Thyroid gland (tissue), 4 donors: Measurements from ENCODE around the gene SLC23A2. TPM values are rescaled to one million over a fixed set of nuclear protein-coding genes. Genes with fewer than 3 reads are reported as not detected.
A peak's percentile ranks its signal among the peaks of the same experiment; 100 is the strongest.

ENCODE experiments used
- DNase-seq, 2 donors: peaks; one replicate each; pipeline ENCODE4 v3.0.0-alpha.2; 2019
- H3K27ac ChIP-seq, 3 donors: fragments of 200-600 bp; sonication (generic); 1 replicate in 2 of 3; 2 replicates in 1 of 3; pipeline ENCODE4 v1.5.1; 2016 to 2019; ENCODE audit warnings: mild to moderate bottlenecking in 1 of 3, moderate library complexity in 1 of 3
- H3K27me3 ChIP-seq: fragments of 200-600 bp; sonication (generic); one replicate; pipeline ENCODE4 v1.5.1; 2019
- H3K36me3 ChIP-seq, 2 donors: fragments of 200-600 bp; sonication (generic); one replicate each; pipeline ENCODE4 v1.5.1; 2016 to 2019
- H3K4me1 ChIP-seq, 2 donors: fragments of 200-600 bp; sonication (generic); one replicate each; pipeline ENCODE4 v1.5.1; 2017 to 2019
- H3K4me3 ChIP-seq, 3 donors: fragments of 200-600 bp; sonication (generic); replicated peaks in 1 of 3; 1 replicate in 2 of 3; 2 replicates in 1 of 3; pipeline ENCODE4 v1.5.1; 2016; ENCODE audit warnings: mild to moderate bottlenecking in 1 of 3
- H3K9me3 ChIP-seq: fragments of 200-600 bp; sonication (generic); one replicate; pipeline ENCODE4 v1.5.1; 2017
- CTCF ChIP-seq, 6 experiments: fragments of 200-600 bp in 3 of 6; fragments of 450-650 bp in 3 of 6; sonication (generic) in 3 of 6; IDR thresholded peaks; one replicate each; pipeline ENCODE4 v1.5.1; 2016 to 2019; ENCODE audit warnings: antibody characterized with exemption in 6 of 6, mild to moderate bottlenecking in 2 of 6, inconsistent platforms in 1 of 6, moderate library complexity in 1 of 6
- POLR2A ChIP-seq, 2 donors: fragments of 450-650 bp; IDR thresholded peaks; one replicate each; pipeline ENCODE4 v1.6.1; 2017; ENCODE audit warnings: antibody characterized with exemption in 2 of 2, mild to moderate bottlenecking in 2 of 2, moderate library complexity in 1 of 2
- WGBS, 2 donors: methylation state at CpG; one replicate each; pipeline ENCODE4 v1.1.5; 2017; 5-methylcytosine and 5-hydroxymethylcytosine counted together
- intact Hi-C: fragments of 100-400 bp; cut with DNase I; formaldehyde crosslinking; loops from one replicate; pipeline ENCODE4 v1.15.1; 2023
- total RNA-seq, 4 donors: library from RNA; depleted of rRNA; stranded (reverse); fragments of >200 nt; gene quantifications; one replicate each; pipeline ENCODE4 v1.2.3, GENCODE V29; 2016

SLC23A2 gene
- total RNA-seq, 4 donors from 2014 or later = 36.3 to 67.1 (median 53.7) TPM

- Histone ChIP-seq H3K9me3 (no peaks in the 10 kb centered on the region), H3K27me3 (peaks cover 7% of the 10 kb centered on the region), H3K4me3 (no peak overlapping the region), H3K36me3 (no peaks in the 10 kb centered on the region), H3K27ac (no peak overlapping the region), H3K4me1 (peaks cover 10 to 20% of the 10 kb centered on the region in 2 donors)
- DNase-seq = peak in 1 of 2 donors; percentile 18
- TF ChIP-seq CTCF (IDR thresholded peaks at IDR 0.05) = no peak
- no peak for TF ChIP-seq POLR2A (IDR thresholded peaks at IDR 0.05)
- intact Hi-C loops = no loop called here
- 72 to 89% methylated on average over 7 to 14 of the region's 14 CpGs for WGBS, 2 donors
These were observed 180.3 kb downstream of the SLC23A2 start for GRCh38 chr20:4820806-4821518.

GRCh38 chr20:4819901-4820300, 181.4 kb downstream of the SLC23A2 start:
- intact Hi-C loops = no loop called here
- DNase-seq = no peak
- no peak for TF ChIP-seq POLR2A (IDR thresholded peaks at IDR 0.05)
- no peak for TF ChIP-seq CTCF (IDR thresholded peaks at IDR 0.05)
- Histone ChIP-seq H3K4me3 (no peak overlapping the region), H3K36me3 (no peaks in the 10 kb centered on the region), H3K27me3 (peaks cover 7% of the 10 kb centered on the region), H3K9me3 (no peaks in the 10 kb centered on the region), H3K4me1 (peaks cover 10 to 20% of the 10 kb centered on the region in 2 donors), H3K27ac (no peak overlapping the region)
- 94 to 98% methylated on average over 4 of the region's 4 CpGs for WGBS, 2 donors

- 72 to 78% methylated on average over 3 of the region's 3 CpGs for WGBS, 2 donors
- no peak overlapping the region for H3K4me3 ChIP-seq
- H3K27ac ChIP-seq = no peak overlapping the region
- TF ChIP-seq CTCF (IDR thresholded peaks at IDR 0.05) = no peak
- TF ChIP-seq POLR2A (IDR thresholded peaks at IDR 0.05) = no peak
- DNase-seq = no peak
- H3K9me3 ChIP-seq = no peaks in the 10 kb centered on the region
- H3K4me1 ChIP-seq = peaks cover 4 to 17% of the 10 kb centered on the region in 2 donors
- no peaks in the 10 kb centered on the region for H3K36me3 ChIP-seq
- intact Hi-C loops = no loop called here
- no peaks in the 10 kb centered on the region for H3K27me3 ChIP-seq
These were observed 184.1 kb downstream of the SLC23A2 start for GRCh38 chr20:4817230-4817671.

GRCh38 chr20:4815628-4816027, 185.7 kb downstream of the SLC23A2 start:
- 86 to 90% methylated on average over 5 of the region's 5 CpGs for WGBS, 2 donors
- no peak for TF ChIP-seq CTCF (IDR thresholded peaks at IDR 0.05)
- no peak for TF ChIP-seq POLR2A (IDR thresholded peaks at IDR 0.05)
- intact Hi-C loops = no loop called here
- Histone ChIP-seq H3K9me3 (no peaks in the 10 kb centered on the region), H3K4me3 (no peak overlapping the region), H3K4me1 (peaks cover 0 to 16% of the 10 kb centered on the region in 2 donors), H3K36me3 (no peaks in the 10 kb centered on the region), H3K27ac (no peak overlapping the region), H3K27me3 (no peaks in the 10 kb centered on the region)
- DNase-seq = no peak

- peak overlapping the region; percentile 32 to 65 (median 52) for H3K27ac ChIP-seq
- DNase-seq = no peak
- H3K4me3 ChIP-seq = no peak overlapping the region
- no peaks in the 10 kb centered on the region for H3K9me3 ChIP-seq
- TF ChIP-seq POLR2A (IDR thresholded peaks at IDR 0.05) (no peak), CTCF (IDR thresholded peaks at IDR 0.05) (no peak)
- H3K4me1 ChIP-seq = peaks cover 0 to 16% of the 10 kb centered on the region in 2 donors
- 78 to 79% methylated on average over 14 to 20 of the region's 20 CpGs for WGBS, 2 donors
- H3K27me3 ChIP-seq = no peaks in the 10 kb centered on the region
- intact Hi-C loops = no loop called here
- no peaks in the 10 kb centered on the region for H3K36me3 ChIP-seq
These were observed 186.5 kb downstream of the SLC23A2 start for GRCh38 chr20:4814696-4815252.
